Activated naive CD4-positive, alpha-beta T cell treated with Interleukin-2 at 50 U/mL for 16 hours (primary cell): Measurements from ENCODE around the gene NRDC.

Experiments
- DNase-seq: peaks from one replicate; pipeline ENCODE4 v3.0.0-alpha.2; 2020

Gene NRDC

DNA sequence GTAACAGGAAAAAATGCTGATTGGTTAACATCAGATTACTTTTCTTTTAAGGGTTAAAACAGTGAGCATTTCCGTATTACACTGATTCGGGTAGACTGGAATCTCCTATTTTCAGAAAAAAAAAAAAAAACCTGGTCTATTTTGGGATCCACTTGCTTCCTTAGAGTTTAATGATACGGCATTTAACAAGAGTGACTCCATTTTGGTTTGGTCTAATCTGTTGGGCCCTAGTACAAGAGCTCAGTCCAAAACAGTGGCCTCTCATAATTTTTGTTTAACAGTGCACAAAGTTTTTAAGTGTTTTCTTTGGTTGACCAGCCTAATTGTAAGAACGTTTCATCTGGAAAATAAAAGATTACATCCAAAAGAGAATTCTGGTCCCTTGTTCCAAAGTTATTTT, 120.2 kb downstream of the NRDC start:
- no peak for DNase-seq

DNA sequence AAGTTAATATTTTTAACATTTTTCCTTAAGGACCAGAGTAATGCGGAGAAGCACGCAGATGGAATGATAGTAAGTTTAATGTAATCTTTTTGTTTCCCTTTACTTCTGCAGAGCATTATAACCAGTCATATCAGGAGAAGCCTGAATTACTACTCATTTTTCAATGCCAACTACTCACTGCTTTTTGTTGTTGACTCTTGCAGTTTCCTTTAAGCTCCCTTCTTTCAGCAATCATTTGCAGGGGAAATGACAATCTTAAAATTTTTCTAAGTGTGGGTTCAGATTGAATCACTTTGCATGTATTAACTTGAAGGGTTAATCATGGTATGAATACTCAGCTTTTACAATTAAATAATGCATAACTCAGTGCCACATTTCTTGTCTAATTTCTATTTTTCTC, 122.2 kb downstream of the NRDC start:
- DNase-seq, result no peak

DNA sequence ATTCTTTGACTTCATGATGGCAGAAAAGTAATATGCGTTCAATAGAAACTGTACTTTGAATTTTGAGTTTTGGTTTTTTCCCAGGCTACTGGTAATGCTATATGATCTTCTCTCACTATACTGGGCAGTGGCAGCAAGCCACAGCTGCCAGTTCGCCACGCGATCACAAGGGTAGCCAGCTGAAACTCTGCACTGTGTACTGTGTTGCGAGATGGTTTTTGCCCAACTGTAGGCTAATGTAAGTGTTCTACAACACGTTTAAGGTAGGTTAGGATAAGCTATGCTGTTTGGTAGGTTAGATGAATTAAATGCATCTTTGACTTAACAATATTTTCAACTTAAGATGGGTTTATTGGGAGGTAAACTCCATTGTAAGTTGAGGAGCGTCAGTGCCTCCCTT, 123.1 kb downstream of the NRDC start:
- no peak for DNase-seq

DNA sequence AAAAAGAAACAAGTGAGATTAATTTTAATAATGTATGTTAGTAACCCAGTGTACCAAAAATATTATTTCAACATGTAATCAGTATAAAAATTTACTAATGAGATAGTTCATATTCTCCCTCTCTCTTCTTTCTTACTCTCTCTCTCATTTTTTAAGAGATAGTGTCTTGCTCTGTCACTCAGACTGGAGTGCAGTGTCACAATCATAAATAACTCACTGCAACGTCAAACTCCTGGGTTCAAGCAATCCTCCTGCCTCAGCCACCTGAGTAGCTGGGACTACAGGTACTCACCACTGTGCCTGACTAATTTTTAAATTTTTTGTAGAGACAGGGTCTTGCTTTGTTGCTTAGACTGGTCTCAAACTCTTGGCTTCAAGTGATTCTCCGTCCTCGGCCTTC, 123.9 kb downstream of the NRDC start:
- DNase-seq, result no peak

DNA sequence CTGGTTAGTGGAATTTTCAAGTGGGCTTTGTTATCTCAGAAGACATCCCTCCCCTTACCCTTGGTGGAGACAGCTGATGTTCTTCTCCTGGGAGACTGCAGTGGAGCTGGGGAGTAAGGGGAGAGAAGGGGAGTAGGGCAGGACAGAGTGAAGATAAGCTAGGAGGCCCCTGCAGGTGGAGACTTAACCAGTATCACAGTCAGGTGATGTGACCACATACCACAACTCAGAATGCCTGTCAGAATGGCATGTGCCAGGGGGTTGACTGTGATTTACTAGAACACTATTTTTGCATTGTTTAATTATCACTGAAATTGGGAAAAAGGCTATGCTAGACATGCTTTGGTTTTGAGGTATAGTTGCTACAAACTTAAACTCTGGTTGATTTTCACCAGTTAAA, 124.6 kb downstream of the NRDC start:
- DNase-seq, result no peak

DNA sequence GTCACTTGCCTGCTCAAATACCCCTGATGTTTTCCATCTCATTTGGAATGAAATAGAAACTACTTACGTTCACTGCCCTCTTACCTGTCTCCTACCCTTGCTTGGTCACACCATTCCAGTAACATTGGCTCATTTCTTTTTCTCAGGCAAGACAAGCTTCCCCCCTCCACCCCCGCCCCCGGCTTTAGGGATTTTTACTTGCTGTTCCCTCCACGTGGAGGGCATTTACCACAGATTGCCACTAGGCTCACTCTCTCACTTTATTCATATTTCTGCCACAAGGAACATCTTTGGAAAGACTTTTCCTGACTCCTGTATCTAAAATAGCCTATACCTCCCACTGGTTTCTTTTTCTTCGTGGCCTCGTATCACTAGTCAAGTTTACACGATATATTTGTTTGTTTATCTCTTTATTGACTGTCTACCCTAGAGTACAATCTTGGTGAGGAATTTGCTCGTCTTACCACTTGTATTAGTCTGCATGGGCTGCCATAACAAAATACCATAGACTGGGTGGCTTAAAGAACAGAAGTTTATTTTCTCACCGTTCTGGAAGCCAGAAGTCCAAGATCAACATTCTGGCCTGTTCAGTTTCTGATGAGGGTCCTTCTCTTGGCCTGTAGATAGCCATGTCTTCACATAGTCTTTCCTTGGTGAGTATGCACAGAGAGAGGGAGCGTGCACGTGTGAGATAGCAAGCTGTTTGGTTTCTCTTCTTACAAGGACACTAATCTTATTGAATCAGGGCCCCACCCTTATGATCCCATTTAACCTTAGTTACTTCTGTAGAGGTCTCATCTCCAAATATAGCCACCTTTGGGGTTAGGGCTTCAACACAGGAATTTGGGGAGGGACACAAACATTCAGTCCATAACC, 126.2 kb downstream of the NRDC start:
- no peak for DNase-seq

DNA sequence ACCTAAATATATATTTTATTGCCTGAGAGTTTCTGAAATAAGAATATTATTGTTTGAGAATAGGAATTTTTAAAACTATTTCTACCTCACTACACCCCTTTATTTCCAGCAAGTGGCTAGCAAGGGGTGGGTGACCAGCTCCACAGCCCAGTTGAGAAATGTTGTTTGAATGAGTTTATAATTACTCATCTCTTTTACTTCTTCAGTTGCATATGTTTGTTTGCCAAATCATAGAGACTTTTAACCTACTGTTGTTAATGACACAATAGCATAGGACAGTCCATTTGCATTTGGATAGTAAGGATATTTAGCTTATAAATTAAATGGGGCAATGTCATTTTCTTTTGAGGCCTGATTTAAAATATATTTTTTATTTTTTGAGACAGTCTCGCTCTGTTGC, 127.8 kb downstream of the NRDC start:
- DNase-seq, result no peak

DNA sequence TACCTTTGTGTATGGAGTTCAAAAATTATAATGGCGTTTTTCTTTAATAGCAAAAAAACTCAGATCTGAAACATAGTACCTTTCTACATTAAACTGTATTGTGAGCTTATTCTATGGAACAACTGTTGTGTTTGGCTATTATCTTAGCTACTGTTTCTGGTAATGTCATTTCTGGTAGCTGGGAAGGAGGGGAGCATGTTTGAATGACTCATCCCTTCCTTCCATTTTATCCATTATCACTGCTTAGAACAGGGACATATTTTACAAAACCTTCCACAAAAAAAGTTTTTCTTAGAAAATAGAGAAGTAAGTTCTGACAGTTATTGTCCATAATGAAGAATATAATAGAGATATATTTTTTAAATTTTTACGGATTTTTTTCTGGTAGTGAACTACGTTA, 128.3 kb downstream of the NRDC start:
- no peak for DNase-seq

DNA sequence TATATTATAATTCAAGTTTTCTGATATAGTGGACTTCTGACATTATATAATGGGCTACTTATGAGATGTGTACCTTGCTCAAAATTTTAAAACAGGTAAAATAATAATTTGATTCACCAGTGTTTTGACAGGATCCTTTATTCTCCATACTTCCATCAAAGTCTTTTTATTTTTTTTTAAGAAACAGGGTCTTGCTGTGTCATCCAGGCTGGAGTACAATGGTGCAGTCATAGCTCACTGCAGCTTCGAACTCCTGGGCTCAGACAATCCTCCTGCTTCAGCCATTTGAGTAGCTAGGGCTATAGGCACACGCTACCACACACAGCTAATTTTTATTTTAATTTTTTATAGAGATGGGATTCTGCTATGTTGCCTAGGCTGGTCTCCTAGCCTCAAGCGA, 129.4 kb downstream of the NRDC start:
- DNase-seq, result no peak

DNA sequence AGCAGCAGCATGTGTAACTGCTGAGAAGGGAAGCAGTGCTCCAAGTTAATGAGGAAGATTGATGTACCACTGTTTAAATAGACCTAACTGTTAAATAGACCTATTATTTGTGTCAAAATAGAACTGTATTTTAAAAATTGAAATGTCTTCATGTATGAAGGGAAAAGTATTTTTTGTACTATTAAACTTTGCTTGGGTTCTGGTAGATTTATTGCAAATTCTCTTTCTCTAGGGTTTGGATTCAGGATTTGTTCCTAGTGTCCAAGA, 133.3 kb downstream of the NRDC start:
- no peak for DNase-seq

DNA sequence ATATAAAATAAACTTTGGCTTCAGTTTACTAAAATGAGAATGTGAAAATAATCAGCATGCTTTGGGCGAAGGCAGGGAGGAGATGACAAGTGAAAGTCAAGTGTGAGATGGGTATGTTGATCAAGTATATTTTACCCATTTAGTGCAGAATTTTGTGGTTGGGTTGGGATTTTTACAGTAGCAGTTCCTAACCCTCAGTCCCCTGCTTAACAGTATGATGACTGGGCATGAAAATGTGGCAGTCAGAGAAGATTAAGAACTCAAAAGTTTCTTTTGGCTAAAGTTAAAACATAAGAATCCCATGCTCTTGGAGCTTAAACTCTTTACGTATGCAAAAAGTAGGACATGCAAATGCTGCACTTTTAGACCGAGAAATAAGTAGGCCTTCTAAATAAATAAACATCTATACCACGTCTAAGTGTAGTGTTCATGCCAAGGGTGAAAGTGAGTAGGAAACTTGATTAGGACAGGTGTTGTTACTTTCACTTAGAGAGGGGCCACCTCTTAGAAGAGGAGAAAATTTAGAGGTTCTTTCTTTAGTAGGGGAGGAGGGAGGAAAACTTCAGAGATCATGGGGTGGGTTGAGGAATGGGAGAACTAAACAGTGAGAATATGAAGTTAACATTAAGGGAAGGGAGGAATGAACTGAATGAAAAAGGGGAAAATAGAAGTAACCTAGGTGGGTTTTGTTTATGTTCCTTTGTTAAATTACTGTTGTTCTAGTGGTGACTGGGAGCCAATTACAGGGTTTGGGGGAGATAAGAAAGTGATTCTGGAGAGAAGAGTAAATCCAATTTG, 133.8 kb downstream of the NRDC start:
- DNase-seq, result no peak

DNA sequence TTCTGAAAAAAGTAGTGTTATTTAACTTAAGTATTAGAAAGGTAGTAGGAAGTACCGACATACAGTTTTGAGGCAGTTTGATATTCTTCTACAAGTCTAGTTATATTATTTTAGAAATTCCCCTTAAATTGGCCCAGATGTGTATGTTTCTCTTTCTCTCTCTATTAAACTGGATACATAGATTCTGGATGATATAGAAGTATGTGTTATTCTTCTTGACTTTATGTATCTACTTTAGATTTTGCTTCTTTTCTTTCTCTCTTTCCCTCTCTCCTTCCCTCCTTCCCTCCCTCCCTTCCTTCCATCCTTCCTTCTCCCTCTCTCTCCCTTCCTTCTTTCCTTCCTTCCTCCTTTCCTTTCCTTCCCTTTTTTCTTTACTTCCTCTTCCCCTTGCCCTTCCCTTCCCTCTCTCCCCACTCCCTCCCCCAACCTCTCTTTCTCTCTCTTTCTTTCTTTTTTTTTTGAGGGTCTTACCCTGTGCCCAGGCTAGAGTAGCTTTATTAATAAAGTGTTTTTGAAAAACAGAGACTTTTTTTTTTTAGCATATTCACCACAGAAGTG, 137.3 kb downstream of the NRDC start:
- DNase-seq, result no peak

DNA sequence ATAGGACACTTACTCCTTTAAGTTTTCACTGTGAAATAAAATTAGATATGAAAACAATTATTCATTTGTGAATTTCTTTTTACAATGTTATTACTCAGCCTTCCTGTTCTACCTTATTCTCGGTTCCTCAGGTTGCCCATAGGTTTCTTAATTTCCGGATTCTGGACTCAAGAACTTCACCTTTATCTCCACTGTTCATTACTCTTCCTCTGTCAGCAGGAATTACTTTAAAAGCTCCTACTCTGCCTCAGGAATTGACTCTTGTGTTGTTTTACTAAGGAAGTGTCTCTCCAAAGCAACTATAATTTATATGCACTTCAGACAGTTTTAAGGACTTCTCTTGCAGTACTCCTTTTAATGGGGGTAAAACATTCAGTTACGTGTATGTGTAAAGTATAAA, 137.9 kb downstream of the NRDC start:
- no peak for DNase-seq
